Measurements from ENCODE around the gene EVX2.

DNA sequence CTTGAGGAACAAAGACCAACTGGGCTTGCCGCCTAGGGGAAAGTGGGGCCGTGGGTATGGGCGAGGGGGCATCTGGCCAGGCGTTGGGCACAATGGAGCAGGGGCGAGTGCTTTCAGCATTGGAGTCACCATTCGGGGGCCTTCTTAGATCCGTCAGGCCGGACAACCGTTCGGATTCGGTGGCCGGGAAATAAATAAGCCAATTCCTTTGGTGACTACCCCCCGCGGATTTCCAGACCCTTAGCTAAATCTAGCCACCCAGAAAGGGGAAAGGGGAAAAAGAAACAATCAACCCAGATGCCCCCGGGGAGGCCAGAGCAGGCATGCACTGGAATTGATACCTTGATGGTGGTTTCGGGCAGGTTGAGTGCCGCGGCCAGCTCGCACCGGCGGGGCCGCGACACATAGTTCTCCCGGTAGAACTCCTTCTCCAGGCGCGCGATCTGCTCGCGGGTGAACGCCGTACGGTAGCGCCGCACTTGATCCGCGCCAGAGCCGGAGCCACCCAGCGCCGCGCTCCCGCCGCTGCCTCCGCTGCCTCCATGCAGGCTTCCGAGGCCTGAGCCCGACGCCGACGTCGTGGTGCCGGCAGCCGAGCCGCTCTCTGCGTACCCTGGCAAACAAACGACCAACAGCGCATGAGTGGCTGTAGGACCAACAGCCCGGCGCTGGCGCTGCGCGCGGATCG is 1.8 kb downstream of the EVX2 start:
- TF ChIP-seq, protein P1, sequence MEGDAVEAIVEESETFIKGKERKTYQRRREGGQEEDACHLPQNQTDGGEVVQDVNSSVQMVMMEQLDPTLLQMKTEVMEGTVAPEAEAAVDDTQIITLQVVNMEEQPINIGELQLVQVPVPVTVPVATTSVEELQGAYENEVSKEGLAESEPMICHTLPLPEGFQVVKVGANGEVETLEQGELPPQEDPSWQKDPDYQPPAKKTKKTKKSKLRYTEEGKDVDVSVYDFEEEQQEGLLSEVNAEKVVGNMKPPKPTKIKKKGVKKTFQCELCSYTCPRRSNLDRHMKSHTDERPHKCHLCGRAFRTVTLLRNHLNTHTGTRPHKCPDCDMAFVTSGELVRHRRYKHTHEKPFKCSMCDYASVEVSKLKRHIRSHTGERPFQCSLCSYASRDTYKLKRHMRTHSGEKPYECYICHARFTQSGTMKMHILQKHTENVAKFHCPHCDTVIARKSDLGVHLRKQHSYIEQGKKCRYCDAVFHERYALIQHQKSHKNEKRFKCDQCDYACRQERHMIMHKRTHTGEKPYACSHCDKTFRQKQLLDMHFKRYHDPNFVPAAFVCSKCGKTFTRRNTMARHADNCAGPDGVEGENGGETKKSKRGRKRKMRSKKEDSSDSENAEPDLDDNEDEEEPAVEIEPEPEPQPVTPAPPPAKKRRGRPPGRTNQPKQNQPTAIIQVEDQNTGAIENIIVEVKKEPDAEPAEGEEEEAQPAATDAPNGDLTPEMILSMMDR (IDR thresholded peaks at IDR 0.05), result no peak
- TF ChIP-seq EP300 (IDR thresholded peaks at IDR 0.05) (no peak), POLR2AphosphoS5 (IDR thresholded peaks at IDR 0.05) (no peak), POLR2A (IDR thresholded peaks at IDR 0.05) (no peak)

Data from stomach (tissue), 4 donors.